Measurements from ENCODE around the gene CACNA1A.

Gene CACNA1A

DNA sequence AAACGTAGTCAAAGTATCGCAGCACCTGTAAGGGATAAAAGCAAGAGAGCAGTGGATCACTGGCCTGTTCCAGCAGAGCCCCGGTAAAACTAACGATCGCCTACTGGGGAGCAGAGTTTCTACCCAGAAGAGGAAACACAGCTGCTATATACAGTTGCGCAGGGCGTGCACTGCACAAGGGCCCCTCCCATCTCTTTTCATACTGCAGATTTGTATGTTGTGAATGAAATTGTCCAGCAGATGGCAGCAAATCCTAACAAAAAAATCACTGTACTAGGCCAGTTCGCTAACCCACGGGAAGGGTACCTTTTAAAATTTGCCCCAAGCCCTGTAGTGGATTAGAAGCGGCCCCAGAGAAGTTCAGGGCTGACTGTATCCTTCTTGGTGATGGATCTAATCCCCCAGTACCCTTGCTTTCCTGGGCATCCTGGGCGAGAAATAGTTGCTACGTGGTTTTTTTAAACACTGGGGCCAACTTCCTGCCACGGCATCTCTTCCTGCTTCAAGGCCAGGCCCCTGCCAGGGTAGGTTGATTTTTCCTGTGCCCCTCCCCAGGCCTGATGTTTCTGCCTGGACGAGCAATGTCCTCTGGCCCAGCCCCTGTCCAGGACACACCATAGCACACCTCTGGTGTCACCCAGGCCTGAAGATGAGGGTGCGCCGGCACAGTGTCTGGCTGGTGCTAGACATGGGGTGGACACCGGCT lies 229.0 kb downstream of the CACNA1A start (continued):
- TF ChIP-seq, protein P1, sequence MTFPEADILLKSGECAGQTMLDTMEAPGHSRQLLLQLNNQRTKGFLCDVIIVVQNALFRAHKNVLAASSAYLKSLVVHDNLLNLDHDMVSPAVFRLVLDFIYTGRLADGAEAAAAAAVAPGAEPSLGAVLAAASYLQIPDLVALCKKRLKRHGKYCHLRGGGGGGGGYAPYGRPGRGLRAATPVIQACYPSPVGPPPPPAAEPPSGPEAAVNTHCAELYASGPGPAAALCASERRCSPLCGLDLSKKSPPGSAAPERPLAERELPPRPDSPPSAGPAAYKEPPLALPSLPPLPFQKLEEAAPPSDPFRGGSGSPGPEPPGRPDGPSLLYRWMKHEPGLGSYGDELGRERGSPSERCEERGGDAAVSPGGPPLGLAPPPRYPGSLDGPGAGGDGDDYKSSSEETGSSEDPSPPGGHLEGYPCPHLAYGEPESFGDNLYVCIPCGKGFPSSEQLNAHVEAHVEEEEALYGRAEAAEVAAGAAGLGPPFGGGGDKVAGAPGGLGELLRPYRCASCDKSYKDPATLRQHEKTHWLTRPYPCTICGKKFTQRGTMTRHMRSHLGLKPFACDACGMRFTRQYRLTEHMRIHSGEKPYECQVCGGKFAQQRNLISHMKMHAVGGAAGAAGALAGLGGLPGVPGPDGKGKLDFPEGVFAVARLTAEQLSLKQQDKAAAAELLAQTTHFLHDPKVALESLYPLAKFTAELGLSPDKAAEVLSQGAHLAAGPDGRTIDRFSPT (tag by site-specific recombination; IDR thresholded peaks at IDR 0.05): no peak
- TF ChIP-seq ZNF626 (tag by site-specific recombination; IDR thresholded peaks at IDR 0.05): no peak
- TF ChIP-seq ZFP3 (tag by site-specific recombination; IDR thresholded peaks at IDR 0.05; ENCODE audit: low read depth): no peak
- no peak for TF ChIP-seq ZBTB1 (tag by site-specific recombination; IDR thresholded peaks at IDR 0.05)
- no peak for TF ChIP-seq YY2 (tag by site-specific recombination; IDR thresholded peaks at IDR 0.05)
- TF ChIP-seq ZNF76 (tag by site-specific recombination; IDR thresholded peaks at IDR 0.05; ENCODE audit: borderline replicate concordance, low read depth): no peak
- peak; percentile 29; the same call in 1 of the 2 replicates for TF ChIP-seq SP3 (tag by site-specific recombination; IDR thresholded peaks at IDR 0.05)
- TF ChIP-seq ZFP41 (tag by site-specific recombination; IDR thresholded peaks at IDR 0.05; ENCODE audit: borderline replicate concordance): no peak
- no peak for TF ChIP-seq ZNF138 (tag by site-specific recombination; IDR thresholded peaks at IDR 0.05; ENCODE audit: borderline replicate concordance)
- TF ChIP-seq, protein P2, sequence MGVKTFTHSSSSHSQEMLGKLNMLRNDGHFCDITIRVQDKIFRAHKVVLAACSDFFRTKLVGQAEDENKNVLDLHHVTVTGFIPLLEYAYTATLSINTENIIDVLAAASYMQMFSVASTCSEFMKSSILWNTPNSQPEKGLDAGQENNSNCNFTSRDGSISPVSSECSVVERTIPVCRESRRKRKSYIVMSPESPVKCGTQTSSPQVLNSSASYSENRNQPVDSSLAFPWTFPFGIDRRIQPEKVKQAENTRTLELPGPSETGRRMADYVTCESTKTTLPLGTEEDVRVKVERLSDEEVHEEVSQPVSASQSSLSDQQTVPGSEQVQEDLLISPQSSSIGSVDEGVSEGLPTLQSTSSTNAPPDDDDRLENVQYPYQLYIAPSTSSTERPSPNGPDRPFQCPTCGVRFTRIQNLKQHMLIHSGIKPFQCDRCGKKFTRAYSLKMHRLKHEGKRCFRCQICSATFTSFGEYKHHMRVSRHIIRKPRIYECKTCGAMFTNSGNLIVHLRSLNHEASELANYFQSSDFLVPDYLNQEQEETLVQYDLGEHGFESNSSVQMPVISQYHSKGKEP (tag by site-specific recombination; IDR thresholded peaks at IDR 0.05): no peak
- TF ChIP-seq, protein P3, sequence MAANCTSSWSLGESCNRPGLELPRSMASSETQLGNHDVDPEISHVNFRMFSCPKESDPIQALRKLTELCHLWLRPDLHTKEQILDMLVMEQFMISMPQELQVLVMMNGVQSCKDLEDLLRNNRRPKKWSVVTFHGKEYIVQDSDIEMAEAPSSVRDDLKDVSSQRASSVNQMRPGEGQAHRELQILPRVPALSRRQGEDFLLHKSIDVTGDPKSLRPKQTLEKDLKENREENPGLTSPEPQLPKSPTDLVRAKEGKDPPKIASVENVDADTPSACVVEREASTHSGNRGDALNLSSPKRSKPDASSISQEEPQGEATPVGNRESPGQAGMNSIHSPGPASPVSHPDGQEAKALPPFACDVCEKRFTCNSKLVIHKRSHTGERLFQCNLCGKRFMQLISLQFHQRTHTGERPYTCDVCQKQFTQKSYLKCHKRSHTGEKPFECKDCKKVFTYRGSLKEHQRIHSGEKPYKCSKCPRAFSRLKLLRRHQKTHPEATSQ (tag by site-specific recombination; IDR thresholded peaks at IDR 0.05): no peak
- no peak for TF ChIP-seq ZNF837 (tag by site-specific recombination; IDR thresholded peaks at IDR 0.05)
- no peak for TF ChIP-seq ZNF266 (tag by site-specific recombination; IDR thresholded peaks at IDR 0.05; ENCODE audit: low read depth)
- no peak for TF ChIP-seq ZNF571 (tag by site-specific recombination; IDR thresholded peaks at IDR 0.05)
- TF ChIP-seq, protein P4, sequence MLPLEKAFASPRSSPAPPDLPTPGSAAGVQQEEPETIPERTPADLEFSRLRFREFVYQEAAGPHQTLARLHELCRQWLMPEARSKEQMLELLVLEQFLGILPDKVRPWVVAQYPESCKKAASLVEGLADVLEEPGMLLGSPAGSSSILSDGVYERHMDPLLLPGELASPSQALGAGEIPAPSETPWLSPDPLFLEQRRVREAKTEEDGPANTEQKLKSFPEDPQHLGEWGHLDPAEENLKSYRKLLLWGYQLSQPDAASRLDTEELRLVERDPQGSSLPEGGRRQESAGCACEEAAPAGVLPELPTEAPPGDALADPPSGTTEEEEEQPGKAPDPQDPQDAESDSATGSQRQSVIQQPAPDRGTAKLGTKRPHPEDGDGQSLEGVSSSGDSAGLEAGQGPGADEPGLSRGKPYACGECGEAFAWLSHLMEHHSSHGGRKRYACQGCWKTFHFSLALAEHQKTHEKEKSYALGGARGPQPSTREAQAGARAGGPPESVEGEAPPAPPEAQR (tag by site-specific recombination; IDR thresholded peaks at IDR 0.05): no peak
- no peak for TF ChIP-seq SCRT2 (tag by site-specific recombination; IDR thresholded peaks at IDR 0.05)
- TF ChIP-seq ZNF792 (tag by site-specific recombination; IDR thresholded peaks at IDR 0.05): no peak
- TF ChIP-seq ZSCAN30 (tag by site-specific recombination; IDR thresholded peaks at IDR 0.05): 0 out of 2 replicates have a peak, but pooled peaks have one; percentile 39
- TF ChIP-seq ZNF585B (tag by site-specific recombination; IDR thresholded peaks at IDR 0.05): no peak
- TF ChIP-seq ZNF624 (tag by site-specific recombination; IDR thresholded peaks at IDR 0.05): no peak
- TF ChIP-seq, protein P5, sequence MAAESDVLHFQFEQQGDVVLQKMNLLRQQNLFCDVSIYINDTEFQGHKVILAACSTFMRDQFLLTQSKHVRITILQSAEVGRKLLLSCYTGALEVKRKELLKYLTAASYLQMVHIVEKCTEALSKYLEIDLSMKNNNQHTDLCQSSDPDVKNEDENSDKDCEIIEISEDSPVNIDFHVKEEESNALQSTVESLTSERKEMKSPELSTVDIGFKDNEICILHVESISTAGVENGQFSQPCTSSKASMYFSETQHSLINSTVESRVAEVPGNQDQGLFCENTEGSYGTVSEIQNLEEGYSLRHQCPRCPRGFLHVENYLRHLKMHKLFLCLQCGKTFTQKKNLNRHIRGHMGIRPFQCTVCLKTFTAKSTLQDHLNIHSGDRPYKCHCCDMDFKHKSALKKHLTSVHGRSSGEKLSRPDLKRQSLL (tag by site-specific recombination; IDR thresholded peaks at IDR 0.05): no peak
- TF ChIP-seq, protein P6, sequence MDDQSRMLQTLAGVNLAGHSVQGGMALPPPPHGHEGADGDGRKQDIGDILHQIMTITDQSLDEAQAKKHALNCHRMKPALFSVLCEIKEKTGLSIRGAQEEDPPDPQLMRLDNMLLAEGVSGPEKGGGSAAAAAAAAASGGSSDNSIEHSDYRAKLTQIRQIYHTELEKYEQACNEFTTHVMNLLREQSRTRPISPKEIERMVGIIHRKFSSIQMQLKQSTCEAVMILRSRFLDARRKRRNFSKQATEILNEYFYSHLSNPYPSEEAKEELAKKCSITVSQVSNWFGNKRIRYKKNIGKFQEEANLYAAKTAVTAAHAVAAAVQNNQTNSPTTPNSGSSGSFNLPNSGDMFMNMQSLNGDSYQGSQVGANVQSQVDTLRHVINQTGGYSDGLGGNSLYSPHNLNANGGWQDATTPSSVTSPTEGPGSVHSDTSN (CRISPR knock-in tag; IDR thresholded peaks at IDR 0.05): no peak
- TF ChIP-seq, protein P7, sequence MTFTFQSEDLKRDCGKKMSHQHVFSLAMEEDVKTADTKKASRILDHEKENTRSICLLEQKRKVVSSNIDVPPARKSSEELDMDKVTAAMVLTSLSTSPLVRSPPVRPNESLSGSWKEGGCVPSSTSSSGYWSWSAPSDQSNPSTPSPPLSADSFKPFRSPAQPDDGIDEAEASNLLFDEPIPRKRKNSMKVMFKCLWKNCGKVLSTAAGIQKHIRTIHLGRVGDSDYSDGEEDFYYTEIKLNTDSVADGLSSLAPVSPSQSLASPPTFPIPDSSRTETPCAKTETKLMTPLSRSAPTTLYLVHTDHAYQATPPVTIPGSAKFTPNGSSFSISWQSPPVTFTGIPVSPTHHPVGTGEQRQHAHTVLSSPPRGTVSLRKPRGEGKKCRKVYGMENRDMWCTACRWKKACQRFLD (tag by site-specific recombination; IDR thresholded peaks at IDR 0.05): no peak
- TF ChIP-seq ZNF133 (tag by site-specific recombination; IDR thresholded peaks at IDR 0.05): no peak
- TF ChIP-seq, protein P8, sequence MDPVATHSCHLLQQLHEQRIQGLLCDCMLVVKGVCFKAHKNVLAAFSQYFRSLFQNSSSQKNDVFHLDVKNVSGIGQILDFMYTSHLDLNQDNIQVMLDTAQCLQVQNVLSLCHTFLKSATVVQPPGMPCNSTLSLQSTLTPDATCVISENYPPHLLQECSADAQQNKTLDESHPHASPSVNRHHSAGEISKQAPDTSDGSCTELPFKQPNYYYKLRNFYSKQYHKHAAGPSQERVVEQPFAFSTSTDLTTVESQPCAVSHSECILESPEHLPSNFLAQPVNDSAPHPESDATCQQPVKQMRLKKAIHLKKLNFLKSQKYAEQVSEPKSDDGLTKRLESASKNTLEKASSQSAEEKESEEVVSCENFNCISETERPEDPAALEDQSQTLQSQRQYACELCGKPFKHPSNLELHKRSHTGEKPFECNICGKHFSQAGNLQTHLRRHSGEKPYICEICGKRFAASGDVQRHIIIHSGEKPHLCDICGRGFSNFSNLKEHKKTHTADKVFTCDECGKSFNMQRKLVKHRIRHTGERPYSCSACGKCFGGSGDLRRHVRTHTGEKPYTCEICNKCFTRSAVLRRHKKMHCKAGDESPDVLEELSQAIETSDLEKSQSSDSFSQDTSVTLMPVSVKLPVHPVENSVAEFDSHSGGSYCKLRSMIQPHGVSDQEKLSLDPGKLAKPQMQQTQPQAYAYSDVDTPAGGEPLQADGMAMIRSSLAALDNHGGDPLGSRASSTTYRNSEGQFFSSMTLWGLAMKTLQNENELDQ (tag by site-specific recombination; IDR thresholded peaks at IDR 0.05; ENCODE audit: low read depth): no peak
- TF ChIP-seq ZSCAN23 (tag by site-specific recombination; IDR thresholded peaks at IDR 0.05): no peak
- no peak for TF ChIP-seq ZNF37A (tag by site-specific recombination; IDR thresholded peaks at IDR 0.05)

All from HEK293 (cell line).